Trophoblast cell (in vitro differentiated cells and primary cell): ENCODE data around the gene LAMTOR4.

ENCODE experiments used
- DNase-seq, 2 donors: peaks; one replicate each; pipeline ENCODE4 v3.0.0-alpha.2; 2016
- H2AFZ ChIP-seq: 2 replicates; pipeline ENCODE4 v1.6.1; 2013; ENCODE audit warnings: low read length, moderate library complexity, mild to moderate bottlenecking; ENCODE audit not compliant: insufficient read depth, poor library complexity
- H2AK5ac ChIP-seq: 2 replicates; pipeline ENCODE4 v1.6.1; 2013; ENCODE audit warnings: mild to moderate bottlenecking, low read length
- H2BK120ac ChIP-seq: 2 replicates; pipeline ENCODE4 v1.6.1; 2013; ENCODE audit warnings: low read length, mild to moderate bottlenecking, moderate library complexity; ENCODE audit not compliant: insufficient read depth, poor library complexity
- H2BK12ac ChIP-seq: 2 replicates; pipeline ENCODE4 v1.6.1; 2013; ENCODE audit warnings: mild to moderate bottlenecking, low read length, moderate library complexity
- H2BK5ac ChIP-seq: 2 replicates; pipeline ENCODE4 v1.6.1; 2013; ENCODE audit warnings: low read length, low read depth, moderate library complexity, mild to moderate bottlenecking; ENCODE audit not compliant: poor library complexity
- H3K14ac ChIP-seq: 2 replicates; pipeline ENCODE4 v1.6.1; 2013; ENCODE audit warnings: mild to moderate bottlenecking, low read length
- H3K18ac ChIP-seq: 2 replicates; pipeline ENCODE4 v1.6.1; 2013; ENCODE audit warnings: mild to moderate bottlenecking, low read length
- H3K23ac ChIP-seq: 2 replicates; pipeline ENCODE4 v1.6.1; 2013; ENCODE audit warnings: low read length
- H3K27ac ChIP-seq: 2 replicates; pipeline ENCODE4 v1.5.1; 2013; ENCODE audit warnings: low read depth, mild to moderate bottlenecking, inconsistent platforms, low read length, moderate library complexity
- H3K27me3 ChIP-seq: 2 replicates; pipeline ENCODE4 v1.6.1; 2013; ENCODE audit warnings: inconsistent platforms, mild to moderate bottlenecking, low read length, moderate library complexity; ENCODE audit not compliant: insufficient read depth
- H3K36me3 ChIP-seq, 2 experiments: 1 replicate in 1 of 2; 2 replicates in 1 of 2; pipeline ENCODE4 v1.6.1; 2013; ENCODE audit warnings: low read length in 2 of 2, mild to moderate bottlenecking in 2 of 2, moderate library complexity in 1 of 2; ENCODE audit not compliant: insufficient read depth in 2 of 2, control insufficient read depth in 1 of 2
- H3K4ac ChIP-seq: 2 replicates; pipeline ENCODE4 v1.6.1; 2013; ENCODE audit warnings: low read depth, mild to moderate bottlenecking, low read length, moderate library complexity
- H3K4me1 ChIP-seq, 2 experiments: 1 replicate in 1 of 2; 2 replicates in 1 of 2; pipeline ENCODE4 v1.6.1; 2013; ENCODE audit warnings: low read length in 2 of 2, mild to moderate bottlenecking in 2 of 2, moderate library complexity in 1 of 2; ENCODE audit not compliant: insufficient read depth in 2 of 2, control insufficient read depth in 1 of 2
- H3K4me2 ChIP-seq: 2 replicates; pipeline ENCODE4 v1.6.1; 2013; ENCODE audit warnings: inconsistent platforms, mild to moderate bottlenecking, low read length, moderate library complexity
- H3K4me3 ChIP-seq: 2 replicates; pipeline ENCODE4 v1.5.1; 2013; ENCODE audit warnings: mild to moderate bottlenecking, low read depth, low read length, inconsistent platforms
- H3K79me1 ChIP-seq: one replicate; pipeline ENCODE4 v1.6.1; 2013; ENCODE audit warnings: low read length
- H3K79me2 ChIP-seq: 2 replicates; pipeline ENCODE4 v1.6.1; 2013; ENCODE audit warnings: low read length, mild to moderate bottlenecking; ENCODE audit not compliant: control insufficient read depth, insufficient read depth, poor library complexity
- H3K9ac ChIP-seq: 2 replicates; pipeline ENCODE4 v1.6.1; 2013; ENCODE audit warnings: mild to moderate bottlenecking, low read length
- H3K9me3 ChIP-seq: 2 replicates; pipeline ENCODE4 v1.6.1; 2013; ENCODE audit warnings: low read depth, mild to moderate bottlenecking, control low read depth, inconsistent platforms, low read length; ENCODE audit not compliant: insufficient read depth
- H4K12ac ChIP-seq: 2 replicates; pipeline ENCODE4 v1.6.1; 2013; ENCODE audit warnings: low read depth, mild to moderate bottlenecking, low read length, moderate library complexity
- H4K8ac ChIP-seq: 2 replicates; pipeline ENCODE4 v1.6.1; 2013; ENCODE audit warnings: low read depth, mild to moderate bottlenecking, low read length, moderate library complexity
- H4K91ac ChIP-seq: one replicate; pipeline ENCODE4 v1.6.1; 2013; ENCODE audit warnings: low read depth, mild to moderate bottlenecking, low read length, moderate library complexity
- WGBS: extraction: QIAGEN DNeasy Blood & Tissue Kit; methylation state at CpG from one replicate; pipeline ENCODE4 v1.1.7; 2013; ENCODE audit warnings: missing lambda C conversion rate; ENCODE audit not compliant: insufficient read length, insufficient coverage; ENCODE audit errors: extremely low coverage; 5-methylcytosine and 5-hydroxymethylcytosine counted together

The LAMTOR4 gene

GRCh38 chr7:100120733-100121036 is 28.0 kb upstream of the LAMTOR4 start:
- no peak overlapping the region for H2BK12ac ChIP-seq
- H3K4me1 ChIP-seq = peaks cover 6 to 17% of the 10 kb centered on the region in 2 experiments
- no peak overlapping the region for H4K8ac ChIP-seq
- no peak overlapping the region for H3K18ac ChIP-seq
- no peak overlapping the region for H4K12ac ChIP-seq
- no CpG with 5 or more reads among the region's 1 CpG for WGBS
- H2AK5ac ChIP-seq = no peak overlapping the region
- H2AFZ ChIP-seq = no peak overlapping the region
- no peaks in the 10 kb centered on the region for H3K9me3 ChIP-seq
- no peak overlapping the region for H2BK5ac ChIP-seq
- no peak for DNase-seq
- no peak overlapping the region for H3K4ac ChIP-seq
- H2BK120ac ChIP-seq = no peak overlapping the region
- H3K27ac ChIP-seq = no peak overlapping the region
- H3K79me2 ChIP-seq = peaks cover 5% of the 10 kb centered on the region
- no peaks in the 10 kb centered on the region for H3K79me1 ChIP-seq
- H3K27me3 ChIP-seq = no peaks in the 10 kb centered on the region
- H3K4me3 ChIP-seq = no peak overlapping the region
- no peak overlapping the region for H3K9ac ChIP-seq
- no peak overlapping the region for H3K14ac ChIP-seq
- H3K36me3 ChIP-seq = no peaks in the 10 kb centered on the region
- H3K4me2 ChIP-seq = no peak overlapping the region
- no peak overlapping the region for H4K91ac ChIP-seq
- no peak overlapping the region for H3K23ac ChIP-seq

DNA sequence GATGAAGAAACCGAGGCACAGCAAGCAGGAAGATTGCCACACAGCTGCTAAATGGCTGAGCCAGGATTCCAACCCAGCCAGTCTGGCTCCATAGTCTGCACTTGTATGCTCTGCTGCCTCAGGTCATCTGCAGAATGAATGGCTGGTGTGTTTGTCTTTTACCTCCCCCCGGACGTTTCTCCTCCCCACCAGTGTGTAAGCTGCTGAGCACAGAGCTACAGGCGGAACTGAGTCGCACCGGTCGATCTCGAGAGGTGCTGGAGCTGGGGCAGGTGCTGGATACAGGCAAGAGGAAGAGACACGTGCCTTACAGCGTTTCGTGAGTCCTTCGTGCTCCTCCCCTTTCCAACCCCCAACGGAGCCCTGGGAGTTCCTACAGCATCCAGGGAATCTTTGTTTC is 26.7 kb upstream of the LAMTOR4 start:
- Histone ChIP-seq H3K79me2 (peaks cover 12% of the 10 kb centered on the region), H3K4ac (no peak overlapping the region), H3K18ac (no peak overlapping the region), H3K4me2 (no peak overlapping the region), H3K9ac (no peak overlapping the region), H3K23ac (no peak overlapping the region), H2AFZ (no peak overlapping the region), H3K4me3 (no peak overlapping the region), H3K14ac (no peak overlapping the region), H4K8ac (no peak overlapping the region), H2BK5ac (no peak overlapping the region), H4K91ac (no peak overlapping the region), H3K27ac (peak overlapping the region; percentile 24), H3K4me1 (peaks cover 4 to 18% of the 10 kb centered on the region in 2 experiments), H2BK12ac (no peak overlapping the region), H3K27me3 (no peaks in the 10 kb centered on the region), H2BK120ac (no peak overlapping the region), H3K36me3 (no peaks in the 10 kb centered on the region), H3K9me3 (no peaks in the 10 kb centered on the region), H4K12ac (no peak overlapping the region), H3K79me1 (peaks cover 6% of the 10 kb centered on the region), H2AK5ac (no peak overlapping the region)
- no CpG with 5 or more reads among the region's 13 CpGs for WGBS
- peak; percentile 79 to 89 for DNase-seq

GRCh38 chr7:100122568-100122967 is 26.1 kb upstream of the LAMTOR4 start:
- Histone ChIP-seq H2BK120ac (no peak overlapping the region), H3K4me2 (no peak overlapping the region), H3K4me1 (peaks cover 4 to 17% of the 10 kb centered on the region in 2 experiments), H3K79me2 (peaks cover 16% of the 10 kb centered on the region), H4K8ac (no peak overlapping the region), H3K4me3 (no peak overlapping the region), H3K18ac (peak overlapping the region; percentile 20), H4K12ac (no peak overlapping the region), H3K36me3 (no peaks in the 10 kb centered on the region), H2AFZ (no peak overlapping the region), H3K79me1 (peaks cover 11% of the 10 kb centered on the region), H2BK12ac (no peak overlapping the region), H3K4ac (no peak overlapping the region), H3K27ac (peak overlapping the region; percentile 24), H4K91ac (no peak overlapping the region), H3K23ac (no peak overlapping the region), H3K27me3 (no peaks in the 10 kb centered on the region), H3K9me3 (no peaks in the 10 kb centered on the region), H3K9ac (no peak overlapping the region), H2AK5ac (no peak overlapping the region), H2BK5ac (no peak overlapping the region), H3K14ac (no peak overlapping the region)
- DNase-seq = no peak
- no CpG with 5 or more reads among the region's 1 CpG for WGBS

DNA sequence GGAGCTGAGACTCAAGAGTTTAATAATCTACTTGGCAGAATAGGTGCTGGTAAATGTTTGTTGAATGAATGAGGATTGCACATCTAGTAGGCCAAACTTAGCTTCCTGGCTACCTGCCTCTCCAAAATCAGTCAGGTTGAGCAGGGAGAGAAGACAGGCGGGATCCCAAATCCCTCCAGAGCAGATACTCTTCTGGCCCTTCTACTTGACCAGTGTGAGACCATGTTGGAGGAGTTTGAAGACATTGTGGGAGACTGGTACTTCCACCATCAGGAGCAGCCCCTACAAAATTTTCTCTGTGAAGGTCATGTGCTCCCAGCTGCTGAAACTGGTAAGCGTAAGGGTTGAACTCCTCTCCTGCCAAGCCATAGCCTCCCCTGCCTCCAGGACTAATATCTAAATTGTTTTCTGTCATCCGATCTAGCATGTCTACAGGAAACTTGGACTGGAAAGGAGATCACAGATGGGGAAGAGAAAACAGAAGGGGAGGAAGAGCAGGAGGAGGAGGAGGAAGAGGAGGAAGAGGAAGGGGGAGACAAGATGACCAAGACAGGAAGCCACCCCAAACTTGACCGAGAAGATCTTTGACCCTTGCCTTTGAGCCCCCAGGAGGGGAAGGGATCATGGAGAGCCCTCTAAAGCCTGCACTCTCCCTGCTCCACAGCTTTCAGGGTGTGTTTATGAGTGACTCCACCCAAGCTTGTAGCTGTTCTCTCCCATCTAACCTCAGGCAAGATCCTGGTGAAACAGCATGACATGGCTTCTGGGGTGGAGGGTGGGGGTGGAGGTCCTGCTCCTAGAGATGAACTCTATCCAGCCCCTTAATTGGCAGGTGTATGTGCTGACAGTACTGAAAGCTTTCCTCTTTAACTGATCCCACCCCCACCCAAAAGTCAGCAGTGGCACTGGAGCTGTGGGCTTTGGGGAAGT is 24.2 kb upstream of the LAMTOR4 start:
- Histone ChIP-seq H3K79me1 (peaks cover 15% of the 10 kb centered on the region), H3K4me1 (peaks cover 7 to 21% of the 10 kb centered on the region in 2 experiments), H3K14ac (no peak overlapping the region), H4K12ac (no peak overlapping the region), H3K79me2 (peaks cover 13% of the 10 kb centered on the region), H4K8ac (no peak overlapping the region), H3K4me2 (no peak overlapping the region), H3K23ac (no peak overlapping the region), H3K9me3 (no peaks in the 10 kb centered on the region), H3K27ac (no peak overlapping the region), H3K27me3 (no peaks in the 10 kb centered on the region), H4K91ac (no peak overlapping the region), H2AK5ac (no peak overlapping the region), H3K4ac (no peak overlapping the region), H2BK120ac (no peak overlapping the region), H3K9ac (no peak overlapping the region), H2AFZ (no peak overlapping the region), H3K36me3 (no peaks in the 10 kb centered on the region), H2BK5ac (no peak overlapping the region), H3K18ac (no peak overlapping the region), H2BK12ac (no peak overlapping the region), H3K4me3 (no peak overlapping the region)
- WGBS = no CpG with 5 or more reads among the region's 4 CpGs
- no peak for DNase-seq
